Small intestine (tissue), 7 donors: ENCODE measurements around the gene PGBD1. TPM values are rescaled to one million over a fixed set of nuclear protein-coding genes. Genes with fewer than 3 reads are reported as not detected.

ENCODE experiments used
- DNase-seq, 2 donors: peaks; one replicate each; pipeline versions ENCODE4 v3.0.0 to v3.0.0-alpha.2; 2013
- FAIRE-seq: peaks from 2 replicates; lab custom pipeline; 2012; peaks lifted over from hg19 to GRCh38; lab: Jason Lieb, UNC
- H3K27ac ChIP-seq, 3 donors: one replicate each; pipeline ENCODE4 v1.5.1; 2013; ENCODE audit warnings: low read length in 2 of 3, mild to moderate bottlenecking in 2 of 3, control low read depth in 1 of 3, inconsistent platforms in 1 of 3, low read depth in 1 of 3, moderate library complexity in 1 of 3
- H3K27me3 ChIP-seq, 3 donors: one replicate each; pipeline ENCODE4 v1.6.1; 2013; ENCODE audit warnings: low read length in 3 of 3, inconsistent platforms in 1 of 3; ENCODE audit not compliant: control insufficient read depth in 3 of 3, insufficient read depth in 3 of 3
- H3K36me3 ChIP-seq, 3 donors: one replicate each; pipeline ENCODE4 v1.6.1; 2013; ENCODE audit warnings: low read length in 3 of 3, inconsistent platforms in 1 of 3, low read depth in 1 of 3, mild to moderate bottlenecking in 1 of 3, moderate library complexity in 1 of 3; ENCODE audit not compliant: control insufficient read depth in 3 of 3, insufficient read depth in 2 of 3
- H3K4me1 ChIP-seq, 3 donors: one replicate each; pipeline ENCODE4 v1.6.1; 2013; ENCODE audit warnings: low read length in 2 of 3, inconsistent platforms in 1 of 3, low read depth in 1 of 3, mild to moderate bottlenecking in 1 of 3, moderate library complexity in 1 of 3; ENCODE audit not compliant: control insufficient read depth in 3 of 3, insufficient read depth in 2 of 3
- H3K4me3 ChIP-seq, 3 donors: one replicate each; pipeline ENCODE4 v1.5.1; 2013; ENCODE audit warnings: low read length in 3 of 3, control low read depth in 1 of 3, inconsistent platforms in 1 of 3, low read depth in 1 of 3, mild to moderate bottlenecking in 1 of 3, moderate library complexity in 1 of 3
- H3K9me3 ChIP-seq, 2 donors: one replicate each; pipeline ENCODE4 v1.6.1; 2013; ENCODE audit warnings: low read depth in 1 of 2, low read length in 1 of 2; ENCODE audit not compliant: control insufficient read depth in 2 of 2, insufficient read depth in 1 of 2
- WGBS, 3 donors: extraction: QIAGEN DNeasy Blood & Tissue Kit; methylation state at CpG; one replicate each; pipeline ENCODE4 v1.1.7; 2013; 5-methylcytosine and 5-hydroxymethylcytosine counted together
- polyA plus RNA-seq, 4 donors: library from polyadenylated mRNA; stranded (reverse) in 3 of 4; unstranded in 1 of 4; fragments of 200-250 nt in 3 of 4; fragments of 120-200 nt in 1 of 4; gene quantifications; one replicate each; pipeline versions ENCODE4 v1.2.1 to v1.2.3, GENCODE V29; 2013
- donor health status: healthy with polysubstance abuse.
- donor health status: control.
- donor health status: control.
- donor health status: Bipolar disorder and iron deficiency.
- donor health status: healthy.

Gene PGBD1
- polyA plus RNA-seq, 4 donors: 0.81 to 3.2 (median 1.2) TPM

DNA sequence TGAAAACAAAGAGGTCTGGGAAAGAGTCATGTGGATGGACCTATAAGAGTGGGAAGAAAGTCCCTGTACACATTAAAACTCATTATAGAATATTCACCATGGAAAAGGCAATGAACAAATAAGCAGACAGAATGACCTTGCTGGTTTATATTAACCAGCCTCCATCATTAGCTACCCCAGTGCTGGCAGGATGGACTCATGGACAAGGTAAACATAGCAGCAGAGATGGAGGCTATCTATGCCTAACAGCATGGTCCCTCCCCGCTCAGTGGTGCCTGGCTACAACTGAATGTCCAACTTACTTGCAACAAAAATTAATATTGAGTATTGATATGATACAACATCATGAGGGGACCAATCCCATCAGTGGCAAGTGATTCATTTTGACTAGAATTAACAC lies 63.8 kb downstream of the PGBD1 start:
- no peak for FAIRE-seq

DNA sequence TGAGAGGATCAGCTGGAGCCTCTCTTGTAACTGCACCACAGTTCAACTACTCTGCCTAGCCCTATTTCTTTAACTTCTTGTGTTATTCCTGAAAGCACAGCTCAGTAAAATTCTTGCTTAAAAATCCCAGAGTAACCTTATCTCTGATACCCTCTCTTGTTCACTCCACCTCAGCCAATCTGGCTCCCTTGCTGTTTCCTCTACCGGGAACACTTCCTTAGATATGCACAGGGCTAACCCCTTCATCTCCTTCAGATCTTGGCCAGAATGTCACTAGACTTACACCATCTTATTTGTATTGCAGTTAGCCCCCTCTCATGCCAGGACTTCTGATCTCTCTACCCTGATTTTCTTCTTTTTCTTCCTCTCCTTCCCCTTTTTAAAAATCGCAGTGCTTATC lies 65.7 kb downstream of the PGBD1 start:
- peaks cover 0 to 15% (median 0%) of the 10 kb centered on the region in 3 donors for H3K27me3 ChIP-seq
- H3K27ac ChIP-seq: no peak overlapping the region
- DNase-seq (no peak), FAIRE-seq (no peak)
- no peaks in the 10 kb centered on the region for H3K9me3 ChIP-seq
- H3K4me1 ChIP-seq: peaks cover 0 to 7% (median 6%) of the 10 kb centered on the region in 3 donors
- H3K4me3 ChIP-seq: no peak overlapping the region
- no peaks in the 10 kb centered on the region for H3K36me3 ChIP-seq
- WGBS, 3 donors: 20 to 28% (median 23%) methylated on average over 2 of the region's 2 CpGs

More for the DNA sequence above, 63.8 kb downstream of the PGBD1 start:
- no peak for DNase-seq
- WGBS, 3 donors: 79 to 86% (median 83%) methylated on average over 1 of the region's 1 CpG
- no peak overlapping the region for H3K4me3 ChIP-seq
- H3K9me3 ChIP-seq: no peaks in the 10 kb centered on the region
- no peak overlapping the region for H3K27ac ChIP-seq
- no peaks in the 10 kb centered on the region for H3K4me1 ChIP-seq
- H3K27me3 ChIP-seq: peaks cover 0 to 15% (median 0%) of the 10 kb centered on the region in 3 donors
- H3K36me3 ChIP-seq: no peaks in the 10 kb centered on the region

DNA sequence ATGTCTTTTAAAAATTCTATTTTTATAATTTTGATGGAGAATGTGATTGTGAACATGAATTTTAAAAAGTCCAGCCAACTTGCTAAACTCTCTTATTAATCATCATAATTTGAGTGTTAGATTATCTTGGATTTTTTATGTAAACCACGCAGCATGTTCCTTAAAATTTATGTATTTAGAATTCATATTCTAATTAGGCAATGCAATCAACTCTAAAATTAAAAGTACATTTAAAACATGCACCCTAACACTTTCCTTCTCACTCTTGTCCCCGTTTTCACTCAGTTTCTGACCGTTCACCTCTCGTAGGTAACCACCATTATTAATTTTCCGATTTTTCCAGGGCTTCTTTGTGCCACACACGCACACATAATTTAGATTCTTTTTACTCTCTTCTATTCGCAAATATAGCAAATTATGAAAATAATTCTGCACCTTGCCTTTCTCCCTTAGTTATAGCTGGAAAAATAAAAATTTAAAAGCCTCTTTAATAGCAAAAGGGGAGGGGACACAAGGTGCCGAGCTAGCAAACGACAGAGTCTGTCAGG lies 68.0 kb downstream of the PGBD1 start:
- Histone ChIP-seq H3K27ac (peak overlapping the region in 2 of 3 donors; percentile 71 to 91), H3K4me3 (peak overlapping the region; percentile 69 to 91 (median 74)), H3K27me3 (peaks cover 0 to 15% (median 0%) of the 10 kb centered on the region in 3 donors), H3K36me3 (peaks cover 0 to 4% (median 0%) of the 10 kb centered on the region in 3 donors), H3K4me1 (peaks cover 0 to 7% (median 6%) of the 10 kb centered on the region in 3 donors), H3K9me3 (no peaks in the 10 kb centered on the region)
- no peak for FAIRE-seq
- 0 to 3% (median 2%) methylated on average over 9 of the region's 9 CpGs for WGBS, 3 donors
- DNase-seq: no peak

DNA sequence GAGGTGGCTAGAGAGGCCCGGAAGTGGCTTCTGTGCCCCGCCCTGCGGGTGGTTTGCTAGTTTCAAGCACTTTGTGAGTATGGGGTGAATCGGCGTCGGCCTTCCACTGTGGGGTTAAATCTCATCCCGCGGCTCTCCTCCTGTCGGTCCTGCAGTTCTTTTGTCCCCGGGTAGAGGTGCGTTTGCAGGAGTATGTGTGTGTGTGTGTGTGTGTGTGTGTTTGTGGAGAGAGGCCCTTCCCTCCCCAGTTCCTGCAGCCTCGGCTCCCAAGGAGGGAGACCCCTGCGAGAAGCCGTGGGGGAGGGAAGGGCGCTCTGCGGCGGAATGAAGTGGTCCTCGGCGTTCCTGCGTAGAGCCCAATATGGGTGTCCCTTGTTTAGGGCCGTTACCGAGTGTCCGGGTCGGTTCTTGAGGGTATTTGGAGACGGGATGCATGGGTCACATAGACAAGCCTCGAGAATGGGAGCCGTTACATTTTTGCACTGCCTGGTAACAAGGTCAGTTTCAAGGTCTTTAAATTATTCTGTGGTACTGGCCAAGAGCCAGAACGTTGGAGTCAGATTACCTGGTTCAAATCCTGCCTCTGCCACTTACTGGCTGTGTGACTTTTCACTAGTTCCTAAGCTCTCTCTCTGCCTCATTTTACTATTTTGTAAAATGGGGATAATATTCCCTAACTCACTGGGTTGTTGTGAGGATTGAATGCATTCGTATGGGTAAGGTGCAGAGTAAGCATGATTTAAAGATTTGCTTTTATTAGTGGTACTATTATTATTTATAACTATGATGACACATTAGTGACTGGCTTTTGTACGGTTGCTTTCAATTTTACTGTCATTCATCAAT lies 68.7 kb downstream of the PGBD1 start, which contains the start of gene ZKSCAN3:
TSS of gene ZKSCAN3 (plus strand) at position 56 of the 846 bp plus-strand sequence. CDS start 9,640 bp downstream, outside the sequence.
- H3K36me3 ChIP-seq: peaks cover 0 to 4% (median 0%) of the 10 kb centered on the region in 3 donors
- 0 to 1% (median 0%) methylated on average over 29 to 30 of the region's 30 CpGs for WGBS, 3 donors
- DNase-seq: peak; percentile 86 to 92
- H3K27me3 ChIP-seq: peaks cover 0 to 13% (median 0%) of the 10 kb centered on the region in 3 donors
- FAIRE-seq: no peak
- H3K9me3 ChIP-seq: no peaks in the 10 kb centered on the region
- peak within 1 kb of the TSS; percentile 69 to 91 (median 74) for H3K4me3 ChIP-seq
- H3K27ac ChIP-seq: peak within 1 kb of the TSS; percentile 65 to 91 (median 71)
- peaks cover 0 to 7% (median 6%) of the 10 kb centered on the region in 3 donors for H3K4me1 ChIP-seq

DNA sequence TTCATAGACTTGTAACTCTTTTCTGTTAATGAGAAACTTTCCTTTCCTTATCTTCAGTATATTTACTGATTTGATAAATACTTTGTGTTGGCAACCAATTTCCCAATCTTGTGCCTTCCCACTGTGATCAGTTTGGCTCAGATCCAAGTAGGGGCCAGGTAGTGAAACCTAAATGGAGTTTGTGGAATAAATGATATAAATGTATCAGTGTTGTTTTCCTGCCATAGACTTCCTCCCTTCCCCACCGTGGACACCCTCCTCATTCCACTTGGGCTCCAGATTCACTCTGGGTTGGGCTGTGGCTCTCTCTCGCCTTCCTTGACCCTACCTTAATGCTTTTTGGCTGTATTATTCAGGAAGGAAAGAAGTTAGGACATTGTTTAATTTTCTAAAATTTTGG lies 69.7 kb downstream of the PGBD1 start:
- 55 to 68% (median 56%) methylated on average over 2 of the region's 2 CpGs for WGBS, 3 donors
- Histone ChIP-seq H3K27ac (no peak overlapping the region), H3K4me1 (peaks cover 2 to 10% (median 6%) of the 10 kb centered on the region in 3 donors), H3K9me3 (no peaks in the 10 kb centered on the region), H3K4me3 (no peak overlapping the region), H3K27me3 (peaks cover 0 to 6% (median 0%) of the 10 kb centered on the region in 3 donors), H3K36me3 (peaks cover 0 to 4% (median 0%) of the 10 kb centered on the region in 3 donors)
- peak in 1 of 2 donors; percentile 46 for DNase-seq
- no peak for FAIRE-seq

DNA sequence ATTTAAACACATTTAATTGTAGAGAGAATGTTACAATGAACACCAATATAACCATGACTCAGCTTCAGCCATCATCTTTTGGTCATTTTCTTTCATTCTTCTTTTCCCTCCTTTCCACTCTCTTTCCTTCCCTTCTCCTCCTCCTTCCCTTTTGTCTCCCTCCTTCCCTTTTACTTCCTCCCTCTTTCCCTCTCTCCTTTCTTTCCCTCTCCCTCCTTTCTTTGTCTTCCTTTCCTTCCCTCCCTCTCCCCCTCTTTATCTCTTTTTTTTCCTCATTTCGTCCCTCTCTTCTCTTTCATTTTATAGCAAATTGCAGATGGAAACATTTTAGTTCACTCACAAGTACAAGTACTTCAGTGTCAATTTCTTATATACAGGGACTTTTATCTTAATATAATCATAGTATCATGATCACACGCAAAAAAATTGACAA lies 70.1 kb downstream of the PGBD1 start:
- H3K4me3 ChIP-seq: no peak overlapping the region
- peaks cover 0 to 6% (median 0%) of the 10 kb centered on the region in 3 donors for H3K27me3 ChIP-seq
- peaks cover 0 to 4% (median 0%) of the 10 kb centered on the region in 3 donors for H3K36me3 ChIP-seq
- 66 to 75% (median 71%) methylated on average over 2 of the region's 2 CpGs for WGBS, 3 donors
- no peaks in the 10 kb centered on the region for H3K9me3 ChIP-seq
- H3K4me1 ChIP-seq: peaks cover 2 to 10% (median 6%) of the 10 kb centered on the region in 3 donors
- no peak for FAIRE-seq
- H3K27ac ChIP-seq: no peak overlapping the region
- no peak for DNase-seq

Other genes starting within 250 kb of the PGBD1 start
- gene ZNF165, start 201.0 kb upstream of the PGBD1 start, polyA plus RNA-seq: 1 to 10 TPM; 2.7 to 4.3 (median 3.6) TPM
- 10 to 100 TPM in 2 of 4 donors, 1 to 10 TPM in 2; 8.6 to 15.4 (median 10.5) TPM for gene ZSCAN16, start 157.0 kb upstream of the PGBD1 start, polyA plus RNA-seq
- 10 to 100 TPM in 1 of 4 donors, 1 to 10 TPM in 3; 1.1 to 20.1 (median 2.3) TPM for gene ZKSCAN8, start 139.7 kb upstream of the PGBD1 start, polyA plus RNA-seq
- gene ZSCAN9, start 56.3 kb upstream of the PGBD1 start, polyA plus RNA-seq: 10 to 100 TPM in 1 of 4 donors, 1 to 10 TPM in 3; 5.5 to 15.5 (median 6.8) TPM
- gene ZKSCAN4, start 29.3 kb upstream of the PGBD1 start, polyA plus RNA-seq: 1 to 10 TPM; 2.7 to 7.9 (median 3.8) TPM
- 1 to 10 TPM in 1 of 4 donors, under 1 TPM in 3; 0.45 to 1.1 (median 0.86) TPM for gene NKAPL, start 22.3 kb upstream of the PGBD1 start, polyA plus RNA-seq
- 10 to 100 TPM in 1 of 4 donors, 1 to 10 TPM in 3; 4.7 to 21.1 (median 6.7) TPM for gene ZSCAN26, start 14.4 kb upstream of the PGBD1 start, polyA plus RNA-seq
- gene ZSCAN31, start 54.6 kb downstream of the PGBD1 start, polyA plus RNA-seq: 1 to 10 TPM; 1.3 to 5.1 (median 4.0) TPM
- 1 to 10 TPM; 1.1 to 5.3 (median 1.9) TPM for gene ZKSCAN3, start 68.4 kb downstream of the PGBD1 start, polyA plus RNA-seq
- gene ZSCAN12, start 118.2 kb downstream of the PGBD1 start, polyA plus RNA-seq: 1 to 10 TPM; 1.6 to 8.4 (median 2.0) TPM
- 1 to 10 TPM in 1 of 4 donors, under 1 TPM in 1, not detected in 2; 0.91 to 3.5 TPM for gene ZSCAN23, start 161.9 kb downstream of the PGBD1 start, polyA plus RNA-seq
- gene GPX6, start 234.2 kb downstream of the PGBD1 start, polyA plus RNA-seq: not detected
- not detected for gene GPX5, start 244.3 kb downstream of the PGBD1 start, polyA plus RNA-seq